GM19455 (cell line): Measurements from ENCODE around the gene KBTBD4.

Source experiments
- ATAC-seq: cut with Tn5 transposase; IDR thresholded peaks from one replicate; pipeline ENCODE4 v1.9.1; 2021; ENCODE audit not compliant: unreplicated experiment

KBTBD4 gene

GRCh38 chr11:47578524-47579494 lies at the start of gene KBTBD4, which contains the start of gene NDUFS3:
TSS of gene KBTBD4 (minus strand) at chr11:47578970. CDS start at chr11:47578951, 19 bp downstream.
TSS of gene NDUFS3 (plus strand) at chr11:47579074. CDS start at chr11:47579092, 18 bp downstream.
- peak; percentile 91 for ATAC-seq

DNA sequence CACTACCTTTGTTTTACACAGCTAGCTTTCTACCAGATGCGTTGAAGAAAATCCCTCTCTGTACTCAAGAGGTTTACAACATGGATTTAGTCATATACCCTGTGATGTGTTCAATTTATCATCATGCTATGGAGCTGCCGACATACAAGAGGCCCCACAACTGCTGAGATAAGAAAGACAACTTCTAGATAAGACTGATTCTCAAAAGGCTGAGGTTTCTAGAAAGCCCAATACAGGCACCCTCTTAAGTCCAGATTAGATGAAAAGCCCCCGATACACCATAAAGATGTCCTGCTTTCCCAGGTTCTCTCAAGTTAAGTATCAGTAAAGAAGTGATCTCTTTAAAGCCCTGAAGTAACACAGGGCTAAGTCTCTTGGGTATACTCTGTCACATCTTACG lies 49.3 kb upstream of the KBTBD4 start:
- no peak for ATAC-seq

DNA sequence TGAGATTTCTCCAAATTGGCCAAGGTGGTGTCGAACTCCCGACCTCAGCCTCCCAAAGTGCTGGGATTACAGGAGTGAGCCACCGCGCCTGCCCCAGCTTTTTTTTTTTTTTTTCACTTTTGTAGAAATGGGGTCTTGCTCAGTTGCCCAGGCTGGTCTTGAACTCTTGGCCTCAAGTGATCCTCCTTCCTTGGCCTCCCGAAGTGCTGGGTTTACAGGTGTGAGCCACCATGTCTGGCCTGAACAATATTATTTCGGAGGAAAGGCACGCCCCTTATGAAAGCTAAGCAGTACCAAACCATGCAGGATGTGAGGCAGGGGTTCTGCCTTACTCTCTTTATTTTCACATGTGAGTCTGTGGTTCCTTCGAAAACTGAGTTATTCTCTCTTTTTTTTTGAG lies 47.5 kb upstream of the KBTBD4 start:
- ATAC-seq: no peak

DNA sequence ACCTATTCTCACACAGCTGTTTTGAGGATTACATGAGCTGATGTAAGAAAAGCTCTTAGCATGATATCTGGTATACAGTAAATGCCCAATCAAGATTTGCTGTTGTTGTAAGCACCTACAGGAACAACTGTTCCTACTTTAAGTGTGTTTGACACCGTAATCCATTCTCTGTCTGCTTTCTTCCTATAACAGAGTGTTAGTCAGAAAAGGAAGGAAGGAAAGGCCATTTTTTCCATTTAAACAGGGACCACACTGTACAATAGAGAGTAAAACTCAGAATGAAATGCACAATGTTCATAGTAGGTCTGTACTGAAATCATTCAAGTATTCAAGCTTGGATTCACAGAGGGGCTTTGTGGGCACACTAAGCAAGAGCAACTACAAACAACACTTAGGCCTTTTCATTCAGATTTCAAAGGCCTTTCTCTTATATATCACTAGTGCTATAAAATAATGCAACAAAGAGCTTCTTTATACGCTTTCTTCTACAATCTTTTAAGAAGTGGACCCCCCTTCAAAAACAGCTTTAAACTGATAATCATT lies 42.1 kb upstream of the KBTBD4 start:
- no peak for ATAC-seq

DNA sequence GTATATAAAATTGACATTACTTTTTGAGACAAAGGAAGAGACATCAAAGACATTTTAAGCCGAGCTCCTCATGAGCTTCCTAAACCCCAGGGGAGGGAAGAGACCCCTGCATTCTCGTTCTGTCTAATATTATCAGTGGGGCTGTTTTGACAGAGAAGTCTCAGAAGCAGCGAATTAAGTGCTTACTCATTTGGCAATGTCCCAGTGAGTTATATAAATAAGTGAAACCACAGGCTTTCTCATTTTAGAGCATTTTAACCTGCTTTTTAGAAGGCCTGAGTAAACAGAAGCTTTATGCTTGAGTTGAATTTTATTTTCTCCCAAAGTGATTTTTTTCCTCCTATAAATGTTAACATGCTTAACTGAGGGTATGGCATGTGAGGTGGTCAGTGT lies 38.6 kb upstream of the KBTBD4 start:
- no peak for ATAC-seq

DNA sequence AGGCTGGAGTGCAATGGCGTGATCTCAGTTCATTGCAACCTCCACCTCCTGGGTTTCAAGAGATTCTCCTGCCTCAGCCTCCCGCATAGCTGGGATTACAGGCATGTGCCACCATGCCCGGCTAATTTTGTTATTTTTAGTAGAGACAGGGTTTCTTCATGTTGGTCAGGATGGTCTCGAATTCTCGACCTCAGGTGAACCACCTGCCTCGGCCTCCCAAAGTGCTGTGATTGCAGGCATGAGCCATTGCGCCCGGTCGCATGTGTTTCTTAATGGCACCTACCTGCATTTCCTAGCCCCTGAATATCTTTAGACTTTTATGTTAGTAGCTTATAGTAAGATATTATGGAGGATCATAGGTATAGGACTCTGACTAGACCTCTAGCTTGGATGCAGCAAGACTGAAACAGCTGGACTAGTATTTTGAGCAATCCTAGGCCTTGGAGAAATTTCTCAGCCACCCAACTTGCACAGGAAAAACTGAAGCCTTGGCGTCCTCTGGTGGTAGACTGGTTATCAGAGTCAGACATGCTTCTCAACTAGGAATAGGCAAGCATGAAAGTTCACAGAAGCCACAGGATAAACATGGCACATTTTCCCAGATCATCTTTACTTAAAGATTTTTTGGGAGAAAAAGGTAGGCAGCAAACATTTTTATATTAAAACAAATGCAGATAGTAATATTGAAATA lies 38.1 kb upstream of the KBTBD4 start:
- ATAC-seq: no peak

DNA sequence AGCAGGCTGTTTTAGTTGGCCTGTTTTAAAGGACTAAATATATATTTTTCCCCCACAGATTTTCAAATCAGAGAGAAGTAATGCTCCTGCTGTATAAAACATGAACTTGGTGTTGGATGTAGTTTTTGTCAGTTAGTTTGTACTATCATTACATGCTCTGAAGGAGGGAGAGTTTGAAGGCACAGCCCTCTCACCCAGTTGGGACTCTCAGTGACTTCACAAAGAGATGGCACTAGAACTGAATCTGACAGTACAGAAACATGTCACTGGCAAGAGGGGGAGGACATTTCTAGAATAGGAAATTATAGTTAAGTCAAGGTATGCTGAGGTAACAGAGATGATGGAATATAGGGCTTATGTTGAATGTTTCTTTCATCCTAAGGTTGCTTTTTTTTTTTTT lies 36.5 kb upstream of the KBTBD4 start:
- ATAC-seq: no peak

DNA sequence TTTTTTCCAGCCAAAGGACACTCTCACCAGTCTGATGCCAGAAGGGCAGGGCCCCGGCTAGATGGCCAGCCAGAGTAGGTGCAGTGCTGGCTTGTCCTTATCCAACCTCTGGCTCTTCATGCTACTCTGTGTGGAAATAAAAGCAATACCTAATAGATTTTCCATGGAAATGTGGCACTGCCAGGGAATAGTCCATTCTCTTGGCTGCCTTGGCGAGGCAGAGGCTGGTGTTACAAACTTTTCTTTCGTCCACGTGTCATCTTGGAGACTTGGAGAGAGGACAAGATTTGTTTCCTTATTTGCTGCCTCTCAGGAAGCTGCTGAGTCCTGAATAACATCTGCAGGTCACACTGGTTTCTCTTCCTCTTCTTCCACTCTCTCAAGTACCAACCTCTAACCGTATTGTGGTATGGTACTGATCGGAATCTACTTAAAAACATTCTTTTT lies 32.6 kb upstream of the KBTBD4 start:
- ATAC-seq: peak; percentile 62

DNA sequence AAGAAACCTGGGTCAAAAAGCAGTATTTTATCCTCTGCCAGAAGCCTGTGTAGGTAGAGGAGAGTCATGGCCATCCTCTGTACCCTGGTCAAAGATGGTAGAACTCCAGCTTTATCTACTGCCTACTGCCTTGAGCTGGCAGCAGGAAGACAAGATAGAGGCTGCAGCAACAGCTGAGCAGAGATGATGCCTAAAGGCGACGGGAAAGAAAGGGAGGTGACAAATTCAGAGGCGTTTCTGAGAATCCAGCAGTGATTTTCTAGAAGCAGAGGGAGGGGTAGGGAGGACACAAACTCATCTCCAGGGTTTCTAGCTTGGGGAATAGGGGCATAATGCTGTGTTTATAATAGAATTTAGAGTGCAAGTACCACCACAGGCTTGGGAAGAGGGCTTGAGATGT lies 30.9 kb upstream of the KBTBD4 start:
- no peak for ATAC-seq

GRCh38 chr11:47607380-47607779 lies 28.6 kb upstream of the KBTBD4 start:
- ATAC-seq: no peak

DNA sequence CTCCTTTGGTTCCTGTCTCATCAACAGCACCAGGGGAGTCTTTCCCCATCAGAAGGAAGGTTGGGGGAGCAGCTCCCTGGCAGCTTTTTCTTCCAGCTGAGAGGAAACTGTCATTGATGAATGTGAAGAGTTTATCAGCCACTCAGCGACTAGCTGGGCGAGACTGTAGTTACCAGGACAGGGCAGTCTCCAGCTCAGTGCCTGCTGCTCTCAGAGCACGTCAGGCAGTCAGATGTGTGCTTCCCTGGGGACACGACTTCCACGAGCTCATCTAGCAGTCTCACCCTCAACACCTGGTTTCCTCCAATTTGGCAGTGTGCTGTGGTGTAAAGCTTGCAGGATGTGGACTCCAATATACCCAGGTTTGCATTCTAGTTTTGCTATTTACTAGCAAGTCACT lies 28.0 kb upstream of the KBTBD4 start:
- no peak for ATAC-seq

DNA sequence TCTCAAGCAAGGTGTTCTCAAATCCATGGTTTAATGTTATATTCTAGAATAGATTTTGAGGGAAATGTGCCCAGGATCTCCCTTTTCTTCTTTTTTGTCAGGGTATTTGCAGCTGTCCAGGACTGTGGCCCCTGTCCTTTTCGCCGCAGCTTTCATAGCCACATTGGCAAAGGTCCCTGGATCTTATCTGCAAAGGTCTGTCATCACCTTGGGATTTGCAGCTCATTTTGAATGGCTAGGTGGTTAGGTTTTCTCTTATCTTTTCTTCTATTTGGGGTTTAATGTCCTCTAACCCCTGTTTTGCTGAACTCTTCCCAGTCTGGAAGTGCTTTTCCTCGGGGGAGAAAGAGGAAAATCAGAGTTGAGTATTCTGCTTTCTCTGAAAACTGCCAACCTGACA lies 27.2 kb upstream of the KBTBD4 start:
- ATAC-seq: no peak

- ATAC-seq: no peak
Observed at GRCh38 chr11:47603295-47603694, 24.5 kb upstream of the KBTBD4 start.

- no peak for ATAC-seq
Observed at GRCh38 chr11:47599902-47600301, 21.1 kb upstream of the KBTBD4 start.

- no peak for ATAC-seq
Observed at GRCh38 chr11:47595967-47596366, 17.2 kb upstream of the KBTBD4 start.

GRCh38 chr11:47595029-47595428 lies 16.3 kb upstream of the KBTBD4 start:
- no peak for ATAC-seq

DNA sequence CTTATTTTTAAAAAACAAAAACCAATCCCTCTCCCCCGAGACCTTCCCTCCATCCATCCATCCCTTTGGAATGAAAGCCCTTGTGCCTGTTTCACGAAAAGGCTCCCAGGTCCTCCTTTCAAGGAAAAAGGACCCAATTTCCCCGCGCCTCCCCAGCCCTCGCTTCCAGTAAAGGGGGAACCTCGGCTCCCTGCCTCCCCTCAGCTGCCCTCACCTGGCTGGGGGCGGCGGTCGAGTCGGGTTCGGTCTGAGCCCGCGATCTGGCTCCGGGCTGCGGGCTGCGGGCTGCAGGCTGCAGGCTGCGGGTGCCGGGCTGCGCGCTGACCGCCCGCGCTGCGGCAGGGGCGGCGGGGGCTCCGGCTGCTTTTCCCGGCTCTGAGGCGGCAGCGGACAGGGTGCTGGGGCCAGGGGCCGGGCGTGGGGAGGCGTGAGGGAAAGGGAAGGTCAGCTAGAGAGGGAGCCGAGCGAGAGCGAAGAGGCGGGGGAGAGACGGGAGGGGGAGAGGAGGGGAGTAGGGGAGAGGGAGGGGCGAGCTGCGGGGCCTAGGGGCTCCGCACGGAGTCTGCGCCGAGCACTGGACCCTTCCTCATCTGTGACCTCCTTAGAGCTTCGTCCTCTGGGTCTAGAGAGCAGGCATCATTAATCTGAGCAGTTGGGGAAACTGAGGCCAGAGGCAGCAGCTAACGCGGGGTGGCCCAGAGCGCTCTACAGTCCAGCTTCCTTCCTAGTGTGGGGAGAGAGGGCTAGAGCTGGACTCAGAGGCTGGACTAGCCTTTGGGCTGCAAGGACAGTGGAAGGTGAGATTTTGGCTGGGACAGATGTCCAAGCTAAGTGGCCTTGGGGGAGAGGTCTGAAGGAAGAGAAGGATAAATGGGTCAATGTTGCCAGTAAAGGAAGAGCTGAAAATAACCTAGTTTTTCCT lies 15.4 kb upstream of the KBTBD4 start, which contains the start of gene C1QTNF4:
Gene C1QTNF4, minus strand, starts transcription at position 478 of the 922 bp plus-strand sequence. CDS start 3,601 bp downstream, outside the sequence.
- ATAC-seq: no peak

- no peak for ATAC-seq
Observed at GRCh38 chr11:47593492-47593933, 14.7 kb upstream of the KBTBD4 start.

DNA sequence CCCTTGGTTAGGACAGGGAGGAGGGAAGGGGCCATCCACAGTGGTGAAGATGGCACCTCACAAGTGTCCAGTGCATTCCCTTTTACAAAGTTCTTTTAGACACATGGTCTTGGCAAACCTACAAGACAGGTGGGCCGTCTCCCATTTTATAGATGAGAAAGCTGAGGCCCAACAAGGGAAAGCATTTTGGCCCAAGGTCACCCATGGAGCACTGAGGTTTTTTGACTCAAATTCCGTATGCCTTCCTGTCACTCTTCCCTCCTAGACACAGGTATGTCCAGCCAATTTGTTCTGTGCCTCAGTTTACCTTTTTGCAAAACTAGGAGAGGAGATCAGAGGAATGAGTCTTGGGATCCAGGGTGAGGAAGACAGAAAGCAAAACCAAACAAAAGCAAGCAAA lies 14.2 kb upstream of the KBTBD4 start:
- ATAC-seq: no peak

GRCh38 chr11:47592251-47592650 lies 13.5 kb upstream of the KBTBD4 start:
- no peak for ATAC-seq
